A673 (cell line): Measurements from ENCODE around the gene CYTH2. TPM values are rescaled to one million over a fixed set of nuclear protein-coding genes. Genes with fewer than 3 reads are reported as not detected.

Source experiments
- BruUV-seq: library from RNA; stranded (reverse); fragments of 400-500 nt; replicated peaks from 2 replicates; lab custom pipeline; 2021; lab: Mats Ljungman, UMichigan
- CTCF ChIA-PET: fragments of 300-600 bp; sonication (Branson Sonifier 250); formaldehyde crosslinking; loops from one replicate; lab custom pipeline; 2022; ENCODE audit warnings: antibody characterized with exemption; lab: Charles Lee
- POLR2A ChIA-PET: fragments of 300-600 bp; sonication (Branson Sonifier 250); formaldehyde crosslinking; loops from one replicate; lab custom pipeline; 2022; ENCODE audit warnings: antibody characterized with exemption; ENCODE audit not compliant: low non-redundant PET; lab: Charles Lee
- DNase-seq: peaks from one replicate; pipeline ENCODE4 v3.0.0-alpha.2; 2015; ENCODE audit warnings: low spot score
- H3K27ac ChIP-seq: fragments of 200-600 bp; sonication (generic); 2 replicates; pipeline ENCODE4 v1.5.1; 2016; ENCODE audit warnings: mixed run types, low read depth, mild to moderate bottlenecking, mixed read lengths, antibody characterized with exemption, low read length; ENCODE audit not compliant: poor library complexity, severe bottlenecking
- H3K27me3 ChIP-seq: fragments of 200-600 bp; sonication (generic); replicated peaks from 2 replicates; pipeline ENCODE4 v1.6.1; 2017; ENCODE audit warnings: mixed run types, low read depth, mild to moderate bottlenecking, mixed read lengths, antibody characterized with exemption, low read length; ENCODE audit not compliant: insufficient read depth, poor library complexity
- H3K36me3 ChIP-seq: fragments of 200-600 bp; sonication (generic); 2 replicates; pipeline ENCODE4 v1.6.1; 2016; ENCODE audit warnings: mixed run types, mild to moderate bottlenecking, mixed read lengths, antibody characterized with exemption, low read length; ENCODE audit not compliant: insufficient read depth, poor library complexity, severe bottlenecking
- H3K4me1 ChIP-seq: fragments of 200-600 bp; sonication (generic); 2 replicates; pipeline ENCODE4 v1.6.1; 2017; ENCODE audit warnings: mixed run types, mild to moderate bottlenecking, mixed read lengths, antibody characterized with exemption, low read length; ENCODE audit not compliant: insufficient read depth, poor library complexity, severe bottlenecking
- H3K4me3 ChIP-seq: fragments of 200-600 bp; sonication (generic); 2 replicates; pipeline ENCODE4 v1.5.1; 2016; ENCODE audit warnings: low read depth, mixed run types, mild to moderate bottlenecking, mixed read lengths, low read length; ENCODE audit not compliant: poor library complexity, severe bottlenecking
- H3K9me3 ChIP-seq: fragments of 200-600 bp; sonication (generic); 2 replicates; pipeline ENCODE4 v1.6.1; 2016; ENCODE audit warnings: mixed run types, low read depth, mild to moderate bottlenecking, mixed read lengths, antibody characterized with exemption, low read length; ENCODE audit not compliant: poor library complexity, severe bottlenecking
- CTCF ChIP-seq: fragments of 300-800, 200-600 bp; sonication (generic); conservative IDR thresholded peaks from 2 replicates; pipeline ENCODE4 v1.5.1; 2017; ENCODE audit warnings: low read depth, mild to moderate bottlenecking, antibody characterized with exemption, low read length, moderate library complexity, mixed read lengths
- EZH2 ChIP-seq: fragments of 200-600 bp; sonication (generic); IDR thresholded peaks from 2 replicates; pipeline ENCODE4 v1.6.1; 2017; ENCODE audit warnings: borderline replicate concordance, low read depth, mild to moderate bottlenecking, mixed read lengths, antibody characterized with exemption, low read length; ENCODE audit not compliant: poor library complexity, severe bottlenecking
- intact Hi-C: fragments of 100-400 bp; cut with micrococcal nuclease; formaldehyde crosslinking; loops from one replicate; pipeline ENCODE4 v1.10.0; 2022; ENCODE audit not compliant: unreplicated experiment
- total RNA-seq: library from RNA; stranded (reverse); gene quantifications from 2 replicates; pipeline ENCODE4 v1.2.3, GENCODE V29; 2021

CYTH2 gene
- total RNA-seq, 1 experiment from 2014 or later: 125 TPM

- no peaks in the 10 kb centered on the region for H3K4me1 ChIP-seq
- H3K27ac ChIP-seq: no peak overlapping the region
- ChIA-PET CTCF (no interaction called here), POLR2A (no interaction called here)
- intact Hi-C loops: no loop called here
- no peaks in the 10 kb centered on the region for H3K36me3 ChIP-seq
- TF ChIP-seq CTCF (no peak), EZH2 (no peak)
- peaks cover 12% of the 10 kb centered on the region for H3K9me3 ChIP-seq
- no peak overlapping the region for H3K4me3 ChIP-seq
- BruUV-seq: no TSS peak
- H3K27me3 ChIP-seq: no peaks in the 10 kb centered on the region
- DNase-seq: no peak
Measured at GRCh38 chr19:48524732-48525131, 55.6 kb downstream of the CYTH2 start.

- CTCF ChIA-PET: no interaction called here
- Histone ChIP-seq H3K4me1 (no peaks in the 10 kb centered on the region), H3K4me3 (no peak overlapping the region), H3K9me3 (peaks cover 9% of the 10 kb centered on the region), H3K27me3 (no peaks in the 10 kb centered on the region), H3K36me3 (no peaks in the 10 kb centered on the region), H3K27ac (no peak overlapping the region)
- BruUV-seq: no TSS peak
- TF ChIP-seq CTCF (no peak), EZH2 (no peak)
- intact Hi-C loops: no loop called here
- POLR2A ChIA-PET: no interaction called here
- no peak for DNase-seq
Measured at GRCh38 chr19:48529156-48529555, 60.0 kb downstream of the CYTH2 start.

GRCh38 chr19:48530066-48530720 is 61.0 kb downstream of the CYTH2 start:
- intact Hi-C loops: no loop called here
- no peaks in the 10 kb centered on the region for H3K4me1 ChIP-seq
- ChIA-PET POLR2A (no interaction called here), CTCF (no interaction called here)
- TF ChIP-seq CTCF: no peak
- no peak for TF ChIP-seq EZH2
- no peak for DNase-seq
- no peaks in the 10 kb centered on the region for H3K36me3 ChIP-seq
- no peaks in the 10 kb centered on the region for H3K27me3 ChIP-seq
- no peak overlapping the region for H3K4me3 ChIP-seq
- no peak overlapping the region for H3K27ac ChIP-seq
- peaks cover 3% of the 10 kb centered on the region for H3K9me3 ChIP-seq
- no TSS peak for BruUV-seq
